Ishikawa (cell line): ENCODE measurements around the gene RAB5IF.

ENCODE experiments used
- CEBPB ChIP-seq: IDR thresholded peaks from 2 replicates; pipeline ENCODE4 v1.6.1; 2012
- CREB1 ChIP-seq: IDR thresholded peaks from 2 replicates; pipeline ENCODE4 v1.6.1; 2012; ENCODE audit warnings: low read depth
- EGR1 ChIP-seq: IDR thresholded peaks from 2 replicates; pipeline ENCODE4 v1.6.1; 2012
- EP300 ChIP-seq: IDR thresholded peaks from 2 replicates; pipeline ENCODE4 v1.6.1; 2012; ENCODE audit warnings: borderline replicate concordance
- FOXM1 ChIP-seq: IDR thresholded peaks from 2 replicates; pipeline ENCODE4 v1.6.1; 2012; ENCODE audit warnings: low read depth, borderline replicate concordance
- RAD21 ChIP-seq: IDR thresholded peaks from 2 replicates; pipeline ENCODE4 v1.6.1; 2012; ENCODE audit warnings: low read depth
- TAF1 ChIP-seq: IDR thresholded peaks from 2 replicates; pipeline ENCODE4 v1.6.1; 2012; ENCODE audit warnings: low read depth, mild to moderate bottlenecking
- TCF12 ChIP-seq: IDR thresholded peaks from 2 replicates; pipeline ENCODE4 v1.6.1; 2012; ENCODE audit warnings: low read depth
- TEAD4 ChIP-seq: IDR thresholded peaks from 2 replicates; pipeline ENCODE4 v1.6.1; 2012
- YY1 ChIP-seq: IDR thresholded peaks from 2 replicates; pipeline ENCODE4 v1.6.1; 2012; ENCODE audit warnings: low read depth
- TF ChIP-seq, protein P1 (sequence below): IDR thresholded peaks from 2 replicates; pipeline ENCODE4 v1.6.1; 2012
- TF ChIP-seq, protein P2 (sequence below): IDR thresholded peaks from 2 replicates; pipeline ENCODE4 v1.6.1; 2012

DNA sequence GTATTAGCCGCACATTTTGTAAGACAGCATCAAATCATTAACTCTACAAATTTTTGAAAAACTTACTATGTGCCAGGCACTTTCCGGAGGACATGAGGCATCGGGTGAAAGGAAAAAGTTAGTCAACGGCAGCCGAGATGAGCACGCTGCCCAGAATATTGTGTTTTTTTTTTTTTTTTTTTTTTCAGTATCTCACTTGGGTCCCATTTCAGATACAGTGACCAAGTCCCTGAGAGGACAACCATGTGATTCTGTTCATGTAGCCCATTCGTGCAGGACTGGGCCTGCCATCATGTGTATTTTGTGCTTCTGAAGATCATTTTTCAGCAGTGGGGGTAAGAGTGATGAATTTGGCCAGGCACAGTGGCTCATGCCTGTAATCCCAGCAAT is 39.1 kb downstream of the RAB5IF start:
- TF ChIP-seq TCF12: no peak
- TF ChIP-seq CREB1: no peak
- TF ChIP-seq EP300: no peak
- TF ChIP-seq EGR1: no peak
- TF ChIP-seq TAF1: no peak
- TF ChIP-seq FOXM1: no peak
- no peak for TF ChIP-seq RAD21
- TF ChIP-seq, protein P1, sequence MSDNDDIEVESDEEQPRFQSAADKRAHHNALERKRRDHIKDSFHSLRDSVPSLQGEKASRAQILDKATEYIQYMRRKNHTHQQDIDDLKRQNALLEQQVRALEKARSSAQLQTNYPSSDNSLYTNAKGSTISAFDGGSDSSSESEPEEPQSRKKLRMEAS: no peak
- no peak for TF ChIP-seq YY1
- no peak for TF ChIP-seq CEBPB
- TF ChIP-seq TEAD4: no peak
- TF ChIP-seq, protein P2, sequence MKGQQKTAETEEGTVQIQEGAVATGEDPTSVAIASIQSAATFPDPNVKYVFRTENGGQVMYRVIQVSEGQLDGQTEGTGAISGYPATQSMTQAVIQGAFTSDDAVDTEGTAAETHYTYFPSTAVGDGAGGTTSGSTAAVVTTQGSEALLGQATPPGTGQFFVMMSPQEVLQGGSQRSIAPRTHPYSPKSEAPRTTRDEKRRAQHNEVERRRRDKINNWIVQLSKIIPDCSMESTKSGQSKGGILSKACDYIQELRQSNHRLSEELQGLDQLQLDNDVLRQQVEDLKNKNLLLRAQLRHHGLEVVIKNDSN: no peak
